ENCODE data around the gene TRIP12. TPM values are rescaled to one million over a fixed set of nuclear protein-coding genes. Genes with fewer than 3 reads are reported as not detected.

The TRIP12 gene
- total and polyA plus RNA-seq, 2 of the 8 experiments (the other 6 are each of a cell fraction or from before 2014, with no cell fraction given) = 23.1 to 174 TPM

- no peak overlapping the region for H3K9ac ChIP-seq (replicated peaks in 1 of 4; ENCODE audit: extremely low read depth in 1 of 4, low read depth in 3 of 4, low read length in 3 of 4)
- H3K4me1 ChIP-seq (replicated peaks in 1 of 4; ENCODE audit: control insufficient read depth in 3 of 4, insufficient read depth in 4 of 4, low read length in 3 of 4) = no peaks in the 10 kb centered on the region
- no peak overlapping the region for H3K18ac ChIP-seq (ENCODE audit: extremely low read depth, low read length)
- no peak for TF ChIP-seq JUN (IDR thresholded peaks at IDR 0.05; ENCODE audit: low read depth, low read length)
- no peak for TF ChIP-seq CEBPB (IDR thresholded peaks at IDR 0.05; ENCODE audit: low read depth, low read length)
- TF ChIP-seq SP2 (IDR thresholded peaks at IDR 0.05; ENCODE audit: low read length) = no peak
- no peak for TF ChIP-seq MAFK (IDR thresholded peaks at IDR 0.05; ENCODE audit: low read depth, low read length)
- TF ChIP-seq NANOG (IDR thresholded peaks at IDR 0.05; ENCODE audit: insufficient read depth, low read depth, low read length, poor library complexity, severe bottlenecking) = no peak
- no peak for TF ChIP-seq JUND (IDR thresholded peaks at IDR 0.05; ENCODE audit: low read length)
- TF ChIP-seq BACH1 (IDR thresholded peaks at IDR 0.05; ENCODE audit: low read length) = no peak
- TF ChIP-seq POU5F1 (IDR thresholded peaks at IDR 0.05; ENCODE audit: low read depth, low read length) = no peak
- no peak for TF ChIP-seq SP1 (IDR thresholded peaks at IDR 0.05; ENCODE audit: low read depth, low read length)
- no peaks in the 10 kb centered on the region; the same call in 1 of the 2 replicates for H3K23me2 ChIP-seq (ENCODE audit: low read depth, low read length)
- FAIRE-seq (no peak), DNase-seq (ENCODE audit: low read depth in 1 of 2, low spot score in 2 of 2) (no peak)
- H4K20me1 ChIP-seq (replicated peaks in 1 of 2; ENCODE audit: control insufficient read depth in 1 of 2, insufficient read depth in 2 of 2, low read length in 2 of 2) = no peaks in the 10 kb centered on the region
- WGBS, 2 experiments (ENCODE audit: extremely low coverage in 1 of 2, insufficient coverage in 1 of 2, insufficient read length in 1 of 2, insufficient replicate concordance in 2 of 2, low coverage in 1 of 2, low lambda C conversion rate in 2 of 2, missing lambda C conversion rate in 1 of 2) = 89% methylated on average over 7 of the region's 7 CpGs; no CpG with 5 or more reads in 1 of the 2 experiments
- H3K9me3 ChIP-seq (ENCODE audit: insufficient read depth in 2 of 2, low read depth in 1 of 2, low read length in 1 of 2) = no peaks in the 10 kb centered on the region
- H3K23ac ChIP-seq (ENCODE audit: insufficient read length) = no peak overlapping the region
- H3K79me2 ChIP-seq (ENCODE audit: control insufficient read depth in 1 of 2, insufficient read depth in 2 of 2, low read length in 2 of 2) = no peaks in the 10 kb centered on the region
- H2BK20ac ChIP-seq (ENCODE audit: low read length) = no peak overlapping the region
- H3K27ac ChIP-seq (ENCODE audit: low read depth, low read length) = no peak overlapping the region
- no peak overlapping the region for H3K4ac ChIP-seq (replicated peaks; ENCODE audit: insufficient read length, low read depth, low read length)
- H2BK120ac ChIP-seq (replicated peaks; ENCODE audit: low read depth, low read length) = no peak overlapping the region
- ChIA-PET CTCF (ENCODE audit: partially characterized antibody) (interaction anchor here (0.6 to 1.6 kb wide), 4 partner anchors 20 to 200 kb away, joined by 3 to 5 read pairs (median 3); no protein-coding TSS in a partner anchor), POLR2A (ENCODE audit: partially characterized antibody) (no interaction called here)
- no peak overlapping the region for H3K4me2 ChIP-seq (ENCODE audit: insufficient read depth in 1 of 2, low read depth in 2 of 2, low read length in 2 of 2)
- H4K91ac ChIP-seq (replicated peaks; ENCODE audit: insufficient read length, low read length) = no peak overlapping the region
- H3K27me3 ChIP-seq (replicated peaks in 1 of 4; ENCODE audit: control insufficient read depth in 3 of 4, extremely low read depth in 1 of 4, insufficient read depth in 3 of 4, low read length in 3 of 4) = no peaks in the 10 kb centered on the region
- H3K56ac ChIP-seq (replicated peaks; ENCODE audit: insufficient read length, low read depth, low read length) = no peak overlapping the region
- no peaks in the 10 kb centered on the region for H3K36me3 ChIP-seq (ENCODE audit: control insufficient read depth in 2 of 4, insufficient read depth in 4 of 4, low read length in 3 of 4)
- H2BK12ac ChIP-seq (ENCODE audit: low read depth, low read length) = no peak overlapping the region
- no peak overlapping the region for H2AFZ ChIP-seq (ENCODE audit: low read length)
- no peaks in the 10 kb centered on the region for H3K79me1 ChIP-seq (ENCODE audit: low read depth, low read length)
- H2BK5ac ChIP-seq (ENCODE audit: low read depth, low read length) = no peak overlapping the region
- no peak overlapping the region for H3K4me3 ChIP-seq (ENCODE audit: extremely low read depth in 1 of 4, insufficient read depth in 2 of 4, low read depth in 3 of 4, low read length in 4 of 4)
- no peak overlapping the region for H4K8ac ChIP-seq (ENCODE audit: extremely low read depth, insufficient read depth, low read length)
- H2AK5ac ChIP-seq (ENCODE audit: low read depth, low read length) = no peak overlapping the region
- H2BK15ac ChIP-seq (ENCODE audit: low read length) = no peak overlapping the region
- H4K5ac ChIP-seq (ENCODE audit: insufficient read length, low read depth, low read length) = no peak overlapping the region
- no peak overlapping the region for H3K14ac ChIP-seq (ENCODE audit: insufficient read length)
Observed at GRCh38 chr2:229725716-229726574, 195.9 kb downstream of the TRIP12 start.
